SK-N-MC (cell line): ENCODE data around the gene PPM1B.

ENCODE experiments used
- EZH2 ChIP-seq: fragments of 200-600 bp; sonication (generic); IDR thresholded peaks from one replicate; pipeline ENCODE4 v1.6.1; 2017; ENCODE audit warnings: antibody characterized with exemption
- FOXP2 ChIP-seq: optimal IDR thresholded peaks from 2 replicates; pipeline ENCODE3; 2011; ENCODE audit warnings: mild to moderate bottlenecking, moderate library complexity; ENCODE audit not compliant: insufficient read depth; ENCODE audit errors: extremely low read length, control extremely low read depth
- POLR2AphosphoS5 ChIP-seq: IDR thresholded peaks from 2 replicates; pipeline ENCODE4 v1.6.1; 2012; ENCODE audit warnings: mild to moderate bottlenecking, low read depth, low read length, borderline replicate concordance

DNA sequence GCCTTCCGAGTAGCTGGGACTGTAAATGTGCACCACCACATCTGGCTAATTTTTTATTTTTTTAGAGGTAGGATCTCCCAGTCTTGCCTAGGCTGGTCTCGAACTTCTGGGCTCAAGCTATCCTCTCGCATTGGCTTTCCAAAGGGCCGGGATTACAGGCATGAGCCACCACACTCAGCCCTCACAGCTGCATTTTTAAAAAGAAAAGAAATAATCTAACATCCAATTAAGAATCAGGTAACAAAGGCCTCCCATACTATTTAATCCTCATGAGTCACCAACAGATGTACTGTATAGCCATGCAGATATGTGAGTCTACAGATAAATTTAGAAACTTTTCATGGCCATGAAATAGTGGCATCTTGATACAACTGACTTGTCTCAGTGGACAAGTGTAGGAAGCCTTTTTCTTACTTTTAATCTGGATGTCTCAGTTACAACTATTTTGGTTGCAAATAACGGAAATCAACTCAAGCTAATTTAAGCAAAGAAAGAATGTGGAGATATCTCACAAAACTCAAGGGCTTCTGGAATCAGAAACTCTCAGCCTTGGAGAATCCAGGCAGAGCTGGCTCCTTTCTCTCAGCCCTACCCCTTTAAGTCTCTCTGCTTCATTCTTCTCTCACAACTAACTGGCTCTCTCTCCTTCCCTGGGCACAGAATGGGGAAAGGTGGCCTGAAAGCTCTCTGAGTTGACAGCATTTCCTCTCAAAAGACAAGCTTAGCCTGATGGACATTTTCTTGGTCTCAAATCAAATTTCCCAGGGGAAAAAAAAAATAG is 12.8 kb upstream of the PPM1B start:
- TF ChIP-seq POLR2AphosphoS5 (no peak), EZH2 (no peak), FOXP2 (no peak)
